Uterus (tissue), 4 donors: Measurements from ENCODE around the gene DOCK4. TPM values are rescaled to one million over a fixed set of nuclear protein-coding genes. Genes with fewer than 3 reads are reported as not detected.

Experiments
- DNase-seq, 2 donors: peaks; one replicate each; pipeline ENCODE4 v3.0.0-alpha.2; 2019 to 2020
- H3K27ac ChIP-seq, 2 donors: fragments of 200-600 bp; sonication (generic); 1 replicate in 1 of 2; 2 replicates in 1 of 2; pipeline ENCODE4 v1.5.1; 2016 to 2018
- H3K27me3 ChIP-seq, 2 donors: fragments of 200-600 bp; sonication (generic); one replicate each; pipeline ENCODE4 v1.5.1; 2018 to 2019; ENCODE audit warnings: control low read depth in 1 of 2
- H3K36me3 ChIP-seq, 2 donors: fragments of 200-600 bp; sonication (generic); one replicate each; pipeline ENCODE4 v1.5.1; 2019; ENCODE audit warnings: control low read depth in 1 of 2
- H3K4me1 ChIP-seq, 2 donors: fragments of 200-600 bp; sonication (generic); one replicate each; pipeline ENCODE4 v1.5.1; 2018 to 2019; ENCODE audit warnings: control low read depth in 1 of 2
- H3K4me3 ChIP-seq, 2 donors: fragments of 200-600 bp; sonication (generic); 1 replicate in 1 of 2; 2 replicates in 1 of 2; pipeline ENCODE4 v1.5.1; 2018 to 2019; ENCODE audit warnings: mild to moderate bottlenecking in 1 of 2
- H3K9me3 ChIP-seq, 2 donors: fragments of 200-600 bp; sonication (generic); one replicate each; pipeline ENCODE4 v1.5.1; 2019; ENCODE audit warnings: control low read depth in 1 of 2
- CTCF ChIP-seq, 4 experiments: fragments of 200-600 bp in 2 of 4; fragments of 450-650 bp in 2 of 4; sonication (generic) in 2 of 4; IDR thresholded peaks; one replicate each; pipeline ENCODE4 v1.5.1; 2016 to 2019; ENCODE audit warnings: antibody characterized with exemption in 4 of 4, mild to moderate bottlenecking in 2 of 4, moderate library complexity in 1 of 4
- POLR2A ChIP-seq, 2 donors: fragments of 450-650 bp; IDR thresholded peaks; one replicate each; pipeline ENCODE4 v1.6.1; 2016; ENCODE audit warnings: antibody characterized with exemption in 2 of 2, mild to moderate bottlenecking in 1 of 2, moderate library complexity in 1 of 2
- intact Hi-C: fragments of 100-400 bp; cut with DNase I; formaldehyde crosslinking; loops from one replicate; pipeline ENCODE4 v1.15.1; 2023; ENCODE audit warnings: low total_unique reads
- total RNA-seq, 4 donors: library from RNA; depleted of rRNA in 3 of 4; stranded (reverse); fragments of >200 nt in 3 of 4; gene quantifications; one replicate each; pipeline versions ENCODE4 v1.1.0 to v1.2.4, GENCODE V29; 2014 to 2023
- donor health status: DM: yes; HTN: yes; CAD: no.

DOCK4 gene
- total RNA-seq, 4 donors from 2014 or later = 48.8 to 217 (median 72.3) TPM

- Histone ChIP-seq H3K36me3 (no peaks in the 10 kb centered on the region), H3K4me3 (no peak overlapping the region), H3K9me3 (no peaks in the 10 kb centered on the region), H3K4me1 (no peaks in the 10 kb centered on the region), H3K27ac (no peak overlapping the region), H3K27me3 (no peaks in the 10 kb centered on the region)
- DNase-seq = no peak
- TF ChIP-seq CTCF (IDR thresholded peaks at IDR 0.05) = no peak
- TF ChIP-seq POLR2A (IDR thresholded peaks at IDR 0.05) = no peak
- intact Hi-C loops = no loop called here
These were observed 30.4 kb upstream of the DOCK4 start for GRCh38 chr7:112236597-112236996.

DNA sequence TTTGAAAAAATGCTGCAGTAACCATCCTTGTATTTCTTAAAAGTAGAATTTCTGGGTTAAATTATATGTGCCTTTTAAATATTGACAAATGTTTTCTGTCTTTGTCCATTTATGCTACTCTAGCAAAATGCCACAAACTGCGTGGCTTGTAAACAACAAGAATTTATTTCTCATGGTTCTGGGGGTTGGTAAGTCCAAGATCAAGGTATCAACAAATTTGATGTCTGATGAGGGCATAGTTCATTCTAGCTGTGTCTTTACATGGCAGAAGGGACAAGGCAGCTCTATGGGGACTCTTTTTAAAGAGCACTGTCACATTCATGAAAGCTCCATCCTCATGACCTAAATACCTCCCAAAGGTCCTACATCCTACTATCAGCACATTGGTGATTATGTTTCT is 27.9 kb upstream of the DOCK4 start:
- H3K9me3 ChIP-seq = no peaks in the 10 kb centered on the region
- TF ChIP-seq CTCF (IDR thresholded peaks at IDR 0.05) (no peak), POLR2A (IDR thresholded peaks at IDR 0.05) (no peak)
- intact Hi-C loops = no loop called here
- no peaks in the 10 kb centered on the region for H3K27me3 ChIP-seq
- no peak overlapping the region for H3K4me3 ChIP-seq
- no peak overlapping the region for H3K27ac ChIP-seq
- no peaks in the 10 kb centered on the region for H3K4me1 ChIP-seq
- H3K36me3 ChIP-seq = no peaks in the 10 kb centered on the region
- DNase-seq = no peak

DNA sequence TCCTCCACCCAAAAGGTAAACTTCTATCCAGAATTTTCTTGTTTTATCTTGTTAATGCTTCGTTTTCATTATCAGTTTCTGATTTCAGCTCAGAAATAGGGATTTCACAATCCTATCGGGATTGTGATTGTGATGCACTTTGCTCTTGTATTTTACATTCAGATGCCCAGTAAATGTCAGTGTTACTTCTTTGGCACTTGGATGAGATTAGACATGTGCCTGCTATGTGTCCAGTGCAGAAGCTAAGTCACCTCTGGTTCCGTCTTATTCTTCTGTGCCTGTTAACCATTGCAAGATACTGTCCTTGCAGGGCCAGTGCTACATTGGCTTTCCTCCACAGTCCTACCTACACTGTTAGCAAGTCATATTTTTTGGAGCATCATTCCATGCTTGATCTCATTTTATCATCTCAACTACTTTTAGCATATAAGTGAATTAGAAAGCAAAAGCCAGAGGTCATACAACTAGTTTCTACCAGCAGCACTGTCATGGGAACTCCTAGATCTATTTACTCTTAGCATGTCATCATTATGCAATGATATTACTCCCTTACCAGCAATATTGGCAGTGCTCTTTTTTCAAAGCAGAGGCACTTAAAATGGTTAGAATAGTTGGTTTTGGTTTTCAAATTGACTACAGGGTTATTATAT is 27.0 kb upstream of the DOCK4 start:
- Histone ChIP-seq H3K4me1 (no peaks in the 10 kb centered on the region), H3K4me3 (no peak overlapping the region), H3K36me3 (no peaks in the 10 kb centered on the region), H3K27ac (no peak overlapping the region), H3K9me3 (no peaks in the 10 kb centered on the region), H3K27me3 (no peaks in the 10 kb centered on the region)
- no peak for DNase-seq
- intact Hi-C loops = no loop called here
- no peak for TF ChIP-seq CTCF (IDR thresholded peaks at IDR 0.05)
- TF ChIP-seq POLR2A (IDR thresholded peaks at IDR 0.05) = no peak

GRCh38 chr7:112232212-112232978 is 26.2 kb upstream of the DOCK4 start:
- H3K27me3 ChIP-seq = no peaks in the 10 kb centered on the region
- intact Hi-C loops = no loop called here
- no peak for DNase-seq
- H3K4me1 ChIP-seq = no peaks in the 10 kb centered on the region
- no peak overlapping the region for H3K27ac ChIP-seq
- H3K36me3 ChIP-seq = no peaks in the 10 kb centered on the region
- H3K4me3 ChIP-seq = no peak overlapping the region
- H3K9me3 ChIP-seq = no peaks in the 10 kb centered on the region
- no peak for TF ChIP-seq CTCF (IDR thresholded peaks at IDR 0.05)
- no peak for TF ChIP-seq POLR2A (IDR thresholded peaks at IDR 0.05)

GRCh38 chr7:112228632-112229031 is 22.4 kb upstream of the DOCK4 start:
- H3K36me3 ChIP-seq = no peaks in the 10 kb centered on the region
- no peak overlapping the region for H3K4me3 ChIP-seq
- no peak overlapping the region for H3K27ac ChIP-seq
- H3K9me3 ChIP-seq = no peaks in the 10 kb centered on the region
- intact Hi-C loops = no loop called here
- no peaks in the 10 kb centered on the region for H3K4me1 ChIP-seq
- TF ChIP-seq POLR2A (IDR thresholded peaks at IDR 0.05) = no peak
- no peak for TF ChIP-seq CTCF (IDR thresholded peaks at IDR 0.05)
- DNase-seq = no peak
- H3K27me3 ChIP-seq = no peaks in the 10 kb centered on the region
